Head of caudate nucleus (tissue), 42 donors: Measurements from ENCODE around the gene BCLAF3.

ENCODE experiments used
- DNase-seq, 42 donors: peaks; one replicate each; pipeline versions ENCODE4 v3.0.0 to v3.0.0-alpha.2; 2020 to 2021; ENCODE audit warnings: mixed read lengths in 7 of 42
- intact Hi-C: fragments of 100-400 bp; cut with DNase I; formaldehyde crosslinking; loops from one replicate; pipeline ENCODE4 v1.15.0; 2022

BCLAF3 gene

DNA sequence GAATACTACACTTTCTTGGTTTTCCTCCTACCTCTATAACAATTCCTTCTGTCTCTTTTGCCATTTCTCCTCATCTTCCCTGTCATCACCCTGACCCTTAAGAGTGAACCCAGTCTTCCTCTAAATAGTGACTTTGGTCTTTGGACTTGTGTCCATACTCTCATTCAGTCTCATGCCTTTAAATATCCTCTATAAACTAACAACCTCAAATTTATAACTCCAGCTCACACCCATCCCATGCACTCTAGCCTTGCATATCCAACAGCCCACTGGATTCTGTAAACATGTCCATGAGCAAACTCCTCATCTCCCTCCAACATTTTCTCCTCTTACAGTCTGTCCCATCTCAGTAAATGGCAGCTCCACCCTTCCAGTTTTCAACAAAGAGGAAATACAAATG lies 15.0 kb downstream of the BCLAF3 start:
- DNase-seq: no peak
- intact Hi-C loops: no loop called here

DNA sequence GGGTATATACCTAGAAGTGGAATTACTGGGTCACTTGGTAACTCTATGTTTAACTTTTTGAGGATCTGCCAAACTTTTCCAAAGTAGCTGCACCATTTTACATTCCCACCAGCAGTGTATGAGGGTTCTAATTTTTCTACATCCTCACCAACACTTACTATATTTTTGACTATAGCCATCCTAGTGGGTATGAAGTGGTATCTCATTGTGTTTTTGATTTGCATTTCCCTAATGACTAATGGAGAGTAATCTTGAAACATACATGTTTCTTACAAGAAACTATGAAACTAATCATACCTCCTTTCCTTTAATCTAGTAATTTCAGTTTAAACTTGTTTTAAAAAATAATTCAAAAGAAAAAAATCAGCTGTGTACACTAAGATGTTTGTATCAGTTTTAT lies 17.9 kb downstream of the BCLAF3 start:
- intact Hi-C loops: no loop called here
- DNase-seq: no peak

DNA sequence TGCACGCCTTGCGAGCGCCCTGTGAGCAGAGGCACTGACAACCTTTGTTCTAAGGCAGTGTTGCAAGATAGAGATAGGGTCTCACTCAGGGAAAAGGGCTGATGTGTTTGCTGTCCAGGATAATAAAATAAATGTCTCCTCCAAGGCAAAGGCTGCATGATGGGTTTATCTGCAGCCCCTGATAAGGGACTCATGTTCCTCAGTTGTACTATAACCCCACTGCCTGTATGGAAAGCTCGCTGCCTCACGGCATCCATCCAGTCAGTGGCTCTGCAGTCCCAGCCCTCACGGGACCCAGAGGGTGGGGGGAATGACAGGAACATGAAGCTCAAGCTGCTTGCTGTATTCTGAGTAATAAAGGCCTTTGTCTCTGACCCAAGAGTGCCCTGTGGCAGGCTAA lies 22.6 kb downstream of the BCLAF3 start:
- intact Hi-C loops: no loop called here
- peak in 3 of 42 donors; percentile 4 to 19 (median 5) for DNase-seq

DNA sequence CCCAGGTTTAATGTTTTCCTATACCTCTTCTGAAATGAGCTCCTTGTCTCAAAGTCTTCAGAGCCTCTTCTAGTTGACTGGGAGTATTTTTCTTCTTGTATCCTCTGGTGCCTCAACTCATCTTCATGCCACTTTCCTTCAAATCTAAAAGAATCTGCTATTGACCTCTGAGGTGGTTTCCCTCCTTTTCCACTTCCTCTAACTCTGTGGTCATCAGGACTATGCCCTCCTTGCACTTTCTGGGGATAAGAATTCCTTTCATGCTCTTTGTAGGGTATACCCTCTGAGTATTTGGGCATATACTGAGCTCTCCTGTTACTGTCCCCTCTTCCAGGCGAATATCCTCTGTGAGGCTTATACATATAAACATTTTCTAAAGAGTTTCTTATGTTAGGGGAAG lies 24.8 kb downstream of the BCLAF3 start:
- intact Hi-C loops: no loop called here
- DNase-seq: no peak

DNA sequence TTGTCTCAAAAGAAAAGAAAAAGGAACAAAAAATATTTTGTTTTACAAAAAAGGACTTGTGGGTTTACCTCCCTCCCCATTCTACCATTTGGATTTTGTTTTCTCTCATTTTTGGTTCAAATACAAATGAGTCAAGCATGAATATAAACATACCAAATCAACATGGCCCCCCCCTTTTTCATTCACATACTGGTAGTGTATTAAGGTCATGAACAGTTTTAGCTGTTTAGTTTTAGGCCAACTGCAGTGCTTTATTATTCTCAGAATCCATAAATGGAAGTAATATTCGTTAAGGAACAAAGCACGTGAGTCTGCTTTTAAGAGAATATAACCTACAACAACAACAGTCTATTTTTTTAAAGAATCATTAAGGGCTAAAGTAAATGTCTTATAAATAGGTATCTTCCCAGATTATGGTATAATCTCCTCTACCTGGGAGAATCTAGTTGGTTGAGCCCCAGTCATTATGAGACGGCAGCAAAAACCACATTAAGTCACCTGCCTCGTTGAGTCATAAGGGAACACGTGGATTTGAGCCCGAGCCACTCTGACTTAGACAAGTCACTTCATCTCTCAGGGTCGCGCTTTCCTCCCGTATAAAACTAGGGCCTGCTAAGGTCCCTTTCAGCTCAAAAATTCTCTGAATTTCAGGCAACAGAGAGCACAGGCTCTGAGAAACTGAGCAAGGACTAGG lies 26.7 kb downstream of the BCLAF3 start:
- DNase-seq: no peak
- intact Hi-C loops: no loop called here

DNA sequence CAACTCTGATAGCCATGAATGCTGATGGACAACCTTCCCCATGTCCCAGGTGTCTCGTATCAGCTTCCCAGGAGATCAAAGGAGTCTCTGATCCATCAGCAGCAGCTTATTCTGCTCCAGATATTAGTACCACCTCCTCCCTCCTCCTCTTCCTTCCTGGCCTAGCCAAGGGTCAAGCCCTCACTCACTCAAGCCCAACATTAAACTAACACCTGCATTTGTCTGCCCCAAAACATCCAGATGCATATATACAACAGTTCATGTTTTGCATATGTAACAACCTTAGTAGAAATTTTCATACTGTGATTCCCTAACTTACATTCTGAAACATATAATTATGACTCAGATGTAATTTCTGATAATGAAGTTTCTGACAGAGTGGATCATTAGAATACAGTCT lies 29.9 kb downstream of the BCLAF3 start:
- intact Hi-C loops: no loop called here
- no peak for DNase-seq

DNA sequence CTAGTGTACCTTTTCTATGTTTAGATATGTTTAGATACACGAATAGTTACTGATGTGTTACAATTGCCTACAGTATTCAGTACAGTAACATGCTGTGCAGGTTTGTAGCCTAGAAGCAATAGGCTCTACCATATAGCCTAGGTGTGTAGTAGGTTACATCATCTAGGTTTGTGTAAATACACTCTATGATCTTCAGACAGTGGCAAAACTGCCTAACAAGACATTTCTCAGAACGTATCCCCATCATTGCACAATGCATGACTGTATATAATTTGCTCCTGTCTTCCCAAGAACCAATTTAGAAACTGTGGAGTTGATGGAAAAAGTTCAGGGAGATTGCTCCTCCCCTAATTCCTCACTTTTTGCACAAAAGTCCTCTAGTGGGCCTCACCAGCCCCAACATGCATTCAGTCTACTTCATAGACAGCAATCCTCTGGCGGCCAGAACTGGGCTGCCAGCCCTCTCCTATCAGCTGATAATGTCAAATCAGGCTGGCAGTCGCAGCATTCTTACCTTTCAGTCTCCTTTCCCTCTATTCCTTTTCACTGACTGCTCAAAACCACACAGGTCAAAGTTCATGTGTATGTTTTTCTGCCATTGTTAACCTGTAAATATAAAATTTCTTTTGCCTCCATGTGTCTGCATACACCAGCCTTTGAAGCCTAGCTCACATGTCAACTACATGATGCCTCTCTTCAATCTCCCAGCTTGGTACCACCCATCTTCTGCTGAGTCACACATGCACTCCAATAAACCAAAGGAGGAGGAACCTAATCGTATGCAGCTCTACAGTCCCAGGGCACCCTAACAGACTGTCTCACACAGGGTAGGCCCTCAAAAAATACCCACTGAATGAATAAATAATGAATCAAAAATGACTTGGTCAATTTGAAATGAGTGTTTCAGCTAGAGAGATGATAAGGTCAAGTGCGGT lies 32.0 kb downstream of the BCLAF3 start:
- DNase-seq: no peak
- intact Hi-C loops: no loop called here

DNA sequence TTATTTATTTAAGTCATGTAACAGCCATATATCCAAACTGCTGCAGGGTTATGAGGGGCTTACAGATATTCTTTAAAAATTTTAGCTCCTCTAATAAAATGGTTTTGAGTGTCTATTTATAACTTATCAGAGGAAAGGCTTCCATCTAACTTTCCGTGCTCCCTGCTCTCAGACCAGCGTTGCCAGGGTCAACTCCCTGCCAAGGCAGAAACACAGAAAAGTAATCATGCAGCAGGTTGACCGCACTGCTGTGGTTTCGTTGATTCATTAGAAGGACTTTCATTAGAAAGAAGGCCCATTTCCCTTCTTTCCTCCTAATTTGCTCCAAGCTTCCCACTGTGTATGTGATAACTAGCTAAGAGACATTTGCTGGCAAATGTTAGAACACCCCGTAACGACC lies 33.9 kb downstream of the BCLAF3 start:
- DNase-seq: no peak
- intact Hi-C loops: no loop called here

DNA sequence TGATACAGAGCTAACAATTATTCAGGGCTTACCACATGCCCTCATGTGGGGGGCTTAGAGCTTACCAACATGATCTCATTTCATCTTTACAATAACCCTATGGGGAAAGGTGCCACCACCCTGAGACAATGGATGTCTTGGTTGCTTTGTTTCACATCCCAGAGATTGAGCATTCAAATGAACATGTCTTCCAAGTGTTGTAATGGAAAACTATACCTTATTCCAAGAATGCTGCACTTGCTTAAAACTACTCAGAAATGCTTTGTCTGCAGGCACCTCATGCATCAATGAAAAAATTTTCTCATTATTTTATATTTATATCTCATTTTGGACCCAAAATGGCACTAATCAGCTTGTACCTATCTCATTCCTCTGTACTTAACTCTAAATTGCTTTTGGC lies 34.6 kb downstream of the BCLAF3 start:
- DNase-seq: no peak

DNA sequence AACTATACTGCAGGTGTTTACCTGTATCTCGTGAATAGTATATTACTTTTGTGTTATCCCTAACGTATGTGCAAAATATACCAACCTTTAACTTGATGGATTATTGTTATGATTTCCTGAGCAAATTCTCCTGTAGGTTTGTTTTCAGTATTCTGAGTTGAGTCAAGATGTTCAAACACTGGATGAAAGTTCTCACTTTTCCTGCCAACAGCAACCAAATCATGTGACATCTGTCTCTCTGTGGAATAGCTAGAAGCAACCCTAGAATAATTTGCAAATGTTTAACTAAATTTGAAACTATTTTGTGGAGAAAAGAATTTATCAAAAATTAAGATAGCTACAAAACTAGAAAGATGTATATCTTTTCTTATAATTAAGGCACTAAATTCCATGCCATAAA lies 35.6 kb downstream of the BCLAF3 start:
- intact Hi-C loops: no loop called here
- peak in 2 of 42 donors; percentile 2 to 10 for DNase-seq

More for the DNA sequence above, 34.6 kb downstream of the BCLAF3 start:
- intact Hi-C loops: no loop called here

DNA sequence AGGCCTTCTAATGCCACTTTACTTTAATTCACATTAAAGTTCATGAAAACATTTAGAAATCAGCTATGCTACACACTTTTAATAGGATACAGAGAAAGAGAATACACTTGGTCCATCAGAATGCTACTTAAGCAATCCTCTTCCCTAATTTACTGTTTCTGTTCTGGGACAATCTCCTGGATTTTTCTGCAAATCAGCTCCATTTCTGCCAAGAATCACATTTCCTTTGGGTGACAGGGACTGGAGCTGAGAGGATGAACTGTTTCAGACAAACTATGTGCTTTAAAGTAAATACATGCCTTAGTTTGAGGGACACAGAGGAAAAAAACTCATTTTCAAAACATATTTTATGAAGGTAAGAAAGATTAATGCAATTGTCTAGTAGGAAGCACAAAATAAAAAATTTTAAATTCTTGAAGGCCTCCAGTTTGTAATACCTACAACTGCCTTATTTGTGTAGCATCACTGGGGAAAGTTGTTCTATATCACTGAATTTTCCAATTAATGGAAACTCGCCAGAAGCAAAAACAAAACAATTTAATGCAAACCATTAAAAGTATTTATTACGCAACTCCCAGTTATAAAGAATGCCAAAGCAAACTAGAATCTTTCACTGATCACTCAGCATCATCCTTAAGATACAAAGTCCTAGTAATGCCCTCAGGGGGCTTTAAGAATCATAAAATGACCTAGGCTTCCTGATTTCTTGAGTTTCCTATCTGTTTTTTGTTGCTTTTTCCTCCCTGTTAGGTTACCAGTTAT lies 36.3 kb downstream of the BCLAF3 start:
- intact Hi-C loops: no loop called here

DNA sequence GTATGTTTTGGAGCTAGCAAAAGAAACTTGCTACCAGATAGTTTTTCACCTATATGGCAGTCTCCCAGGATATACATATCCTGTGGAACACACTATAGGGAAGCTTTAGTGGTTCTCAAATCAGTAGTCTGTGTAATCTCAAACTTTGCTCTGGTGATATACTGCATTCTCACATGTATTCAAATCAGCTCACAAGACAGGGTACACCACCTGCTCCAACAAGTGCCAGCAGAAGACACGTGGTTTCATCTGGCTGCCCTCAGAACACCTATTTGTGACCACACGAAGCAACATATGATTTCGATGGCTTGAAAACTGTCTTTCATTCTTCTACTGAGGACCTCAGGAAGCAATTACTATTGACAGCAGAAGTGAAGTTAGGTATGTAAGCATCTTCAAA lies 37.7 kb downstream of the BCLAF3 start:
- intact Hi-C loops: no loop called here
- DNase-seq: no peak

More for the DNA sequence above, 36.3 kb downstream of the BCLAF3 start:
- DNase-seq: no peak

DNA sequence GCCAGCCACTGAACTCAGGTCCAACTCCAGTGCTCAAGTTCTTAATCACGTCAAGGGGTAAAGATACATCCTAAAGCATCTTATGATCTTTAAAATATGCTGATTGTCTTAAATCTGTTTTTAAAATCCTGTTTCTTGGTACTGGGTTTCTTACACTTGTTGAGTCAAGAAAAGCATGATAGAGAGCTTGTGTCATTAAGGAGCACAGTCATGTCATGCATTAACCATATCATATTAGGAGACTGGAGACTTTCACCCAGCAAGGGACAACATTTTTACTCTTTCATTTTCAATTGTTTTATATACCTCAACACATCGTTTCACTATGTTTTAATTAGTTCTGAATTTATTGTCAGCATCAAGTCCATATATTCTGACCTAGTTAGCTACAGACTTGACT lies 41.5 kb downstream of the BCLAF3 start:
- intact Hi-C loops: no loop called here
- DNase-seq: no peak

DNA sequence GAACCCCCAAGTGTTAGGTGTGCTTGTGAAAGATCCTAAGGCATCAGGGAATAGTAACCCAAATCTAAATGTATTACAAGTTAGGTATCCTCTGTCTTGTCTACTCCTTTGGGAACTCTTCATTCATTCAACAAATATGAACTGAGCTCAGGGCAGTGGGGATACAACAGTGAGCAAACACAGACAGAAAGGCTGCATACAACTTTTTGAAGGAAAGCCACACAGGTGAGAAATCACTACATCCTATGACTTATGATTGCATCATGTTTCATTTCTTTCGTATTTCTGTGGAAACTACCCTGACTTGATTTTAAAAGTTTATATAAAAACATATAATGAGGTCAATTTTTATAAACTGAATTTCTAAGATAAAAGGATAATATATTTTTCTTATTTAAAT lies 43.2 kb downstream of the BCLAF3 start:
- intact Hi-C loops: no loop called here
- DNase-seq: no peak
